Activated CD8-positive, alpha-beta memory T cell treated with anti-CD3 and anti-CD28 coated beads, Interleukin-2, amount 50 U/mL, for 1 hour (primary cell): ENCODE measurements around the gene WWP2.

Experiments
- DNase-seq: peaks from one replicate; pipeline ENCODE4 v3.0.0-alpha.2; 2020; ENCODE audit errors: extremely low read depth

WWP2 gene

GRCh38 chr16:69890114-69890891 lies 128.2 kb downstream of the WWP2 start:
- DNase-seq, result no peak

DNA sequence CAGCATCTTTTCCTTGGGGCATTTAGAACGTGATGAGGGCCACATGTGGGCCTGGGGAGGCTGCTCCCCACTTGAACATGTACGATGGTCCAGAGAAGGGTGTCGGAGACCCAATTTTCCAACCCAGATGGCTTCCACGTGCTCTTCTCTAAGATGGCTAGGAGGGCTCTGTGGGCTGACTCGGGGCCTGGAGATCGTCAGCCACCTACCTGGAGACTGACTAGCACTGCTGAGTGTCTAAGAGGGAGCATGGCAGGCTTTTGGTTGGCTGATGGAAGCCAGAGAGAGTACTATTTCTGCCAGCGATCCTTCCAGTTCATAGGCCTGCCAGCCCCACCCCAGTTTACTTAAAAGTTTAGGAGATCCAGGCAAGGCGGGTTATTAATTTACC lies 128.8 kb downstream of the WWP2 start:
- DNase-seq, result no peak

DNA sequence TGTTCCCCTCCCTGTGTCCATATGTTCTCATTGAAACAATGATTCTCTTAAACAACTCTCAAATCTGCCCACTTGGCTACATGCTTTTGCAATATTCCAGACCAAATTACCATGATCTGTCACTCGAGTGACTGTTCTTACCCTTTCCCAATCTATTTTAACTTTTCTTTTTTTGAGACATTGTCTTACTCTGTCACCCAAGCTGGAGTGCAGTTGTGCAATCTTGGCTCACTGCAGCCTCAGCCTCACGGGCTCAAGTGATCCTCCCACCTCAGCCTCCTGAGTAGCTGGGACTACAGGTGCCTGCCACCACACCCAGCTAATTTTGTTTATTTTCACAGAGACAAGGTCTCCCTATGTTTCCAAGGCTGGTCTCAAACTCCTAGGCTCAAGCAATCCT lies 130.2 kb downstream of the WWP2 start:
- no peak for DNase-seq

DNA sequence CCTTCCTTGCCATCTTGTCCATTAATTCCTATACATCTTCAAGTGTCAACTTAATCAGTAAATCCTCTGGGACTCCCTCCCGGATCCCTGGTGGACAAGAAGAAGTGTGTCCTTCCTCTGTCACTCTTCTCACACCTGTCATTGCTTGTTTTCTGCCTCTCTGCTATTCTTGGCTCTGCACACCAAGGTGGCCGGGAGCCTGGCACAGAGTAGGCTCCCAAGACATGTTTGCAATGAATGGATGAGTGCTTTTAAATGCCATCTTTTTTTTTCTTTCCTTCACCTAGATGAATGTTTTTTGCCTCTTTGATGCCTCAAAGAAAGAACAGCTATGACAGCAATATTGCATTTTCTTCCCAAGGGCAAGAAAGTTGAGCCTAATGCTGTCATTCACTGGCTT lies 131.0 kb downstream of the WWP2 start:
- DNase-seq, result no peak

DNA sequence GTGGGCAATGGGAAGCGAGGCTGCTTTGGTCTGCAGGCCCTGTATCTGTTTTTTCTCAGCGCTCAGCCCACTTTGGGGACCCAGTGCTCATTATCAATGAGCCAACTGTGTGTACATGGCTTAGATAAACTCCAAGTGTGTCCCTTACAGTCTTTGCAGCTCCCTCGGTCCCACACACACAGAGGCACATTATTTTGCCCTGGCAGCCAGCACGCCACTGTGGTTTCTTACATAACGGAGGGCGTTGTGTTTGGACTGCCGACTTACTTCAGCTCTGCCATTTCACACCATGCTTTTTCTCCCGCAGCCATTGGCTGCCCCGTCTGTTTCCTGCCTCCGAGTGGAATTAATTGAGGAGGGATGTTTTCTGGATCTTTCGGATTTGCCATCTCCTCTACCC lies 132.5 kb downstream of the WWP2 start:
- DNase-seq, result no peak

- no peak for DNase-seq
These were observed 141.8 kb downstream of the WWP2 start for GRCh38 chr16:69903865-69904415.

- no peak for DNase-seq
These were observed 142.5 kb downstream of the WWP2 start for GRCh38 chr16:69904495-69905170.

DNA sequence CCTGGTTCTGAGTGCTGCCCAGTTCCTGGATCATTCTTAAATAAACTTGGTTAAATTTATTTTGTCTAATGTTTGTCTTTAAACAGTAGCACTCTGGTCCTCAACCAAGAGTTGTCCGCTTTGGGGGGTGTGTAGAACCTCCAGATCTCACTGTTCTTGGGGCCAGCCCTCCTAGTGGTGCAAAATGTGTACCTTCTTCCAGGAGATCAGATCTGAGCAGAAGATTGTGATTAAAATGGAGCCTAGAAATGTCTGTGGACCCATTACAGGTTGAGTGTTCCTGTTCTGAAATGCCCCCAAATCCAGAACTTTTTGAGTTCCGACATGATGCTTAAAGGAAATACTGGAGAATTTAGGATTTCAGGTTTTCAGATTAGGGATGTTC lies 143.0 kb downstream of the WWP2 start:
- no peak for DNase-seq

DNA sequence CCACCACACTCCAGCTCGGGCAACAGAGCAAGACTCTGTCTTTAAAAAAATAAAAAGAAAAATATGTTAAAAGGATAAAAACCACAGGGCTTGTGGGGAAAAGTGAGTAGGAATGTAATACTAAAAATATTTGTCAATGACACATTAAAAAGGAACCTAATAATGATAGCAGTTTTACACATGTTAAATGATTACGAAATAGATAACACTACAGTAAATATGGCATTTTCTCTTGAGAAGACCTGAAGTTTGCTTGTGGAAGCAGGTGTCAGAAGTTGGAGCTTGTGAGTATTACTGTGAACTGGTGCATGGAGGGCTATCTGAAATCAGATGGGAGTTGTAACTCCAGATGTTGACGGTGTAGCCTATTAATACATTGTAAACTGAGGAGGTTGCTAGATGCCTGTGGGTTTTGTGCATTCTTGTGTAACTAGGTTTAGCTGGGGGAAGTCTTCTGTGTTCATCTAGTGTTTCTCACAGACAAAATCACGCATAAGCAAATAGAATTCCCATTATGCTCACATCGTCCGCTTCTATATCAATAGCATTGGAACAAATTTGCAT lies 144.8 kb downstream of the WWP2 start:
- DNase-seq, result no peak

DNA sequence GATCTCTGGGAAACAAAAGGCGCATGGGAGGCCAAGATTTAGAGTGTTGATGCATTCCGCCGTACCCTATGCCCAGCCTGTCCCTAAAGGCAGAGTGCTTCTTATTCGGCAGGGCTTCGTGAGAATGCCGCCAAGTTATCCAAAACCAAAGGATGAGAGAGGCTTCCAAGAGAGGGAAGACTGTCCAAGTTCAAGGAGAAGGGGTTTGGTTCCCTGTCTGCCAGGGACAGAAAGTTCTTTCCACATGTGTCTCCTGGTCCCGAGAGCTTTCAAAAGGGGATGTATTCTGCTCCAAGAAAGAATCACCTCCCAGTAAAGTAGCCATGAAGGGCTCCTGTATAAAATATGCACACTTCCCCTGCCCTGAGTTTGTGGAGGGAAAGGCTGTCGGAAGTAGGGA lies 146.9 kb downstream of the WWP2 start:
- DNase-seq, result no peak

DNA sequence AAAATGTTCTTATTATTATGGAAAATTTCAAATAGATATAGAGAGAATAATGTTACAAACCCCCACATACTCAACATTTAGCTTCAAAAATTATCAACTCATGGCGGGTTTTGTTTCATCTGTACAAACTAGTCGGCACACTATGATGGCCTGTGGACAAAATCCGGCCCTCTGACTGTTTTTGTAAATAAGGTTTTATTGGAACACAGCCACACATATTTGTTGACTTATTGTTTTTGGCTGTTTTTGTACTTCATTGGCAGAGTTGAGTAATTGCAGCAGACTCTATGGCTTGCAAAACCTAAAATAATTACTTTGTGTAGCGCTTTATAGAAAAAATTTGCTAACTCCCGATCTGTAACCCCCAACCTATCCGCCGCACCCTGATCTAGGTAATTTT lies 147.6 kb downstream of the WWP2 start:
- DNase-seq, result no peak

DNA sequence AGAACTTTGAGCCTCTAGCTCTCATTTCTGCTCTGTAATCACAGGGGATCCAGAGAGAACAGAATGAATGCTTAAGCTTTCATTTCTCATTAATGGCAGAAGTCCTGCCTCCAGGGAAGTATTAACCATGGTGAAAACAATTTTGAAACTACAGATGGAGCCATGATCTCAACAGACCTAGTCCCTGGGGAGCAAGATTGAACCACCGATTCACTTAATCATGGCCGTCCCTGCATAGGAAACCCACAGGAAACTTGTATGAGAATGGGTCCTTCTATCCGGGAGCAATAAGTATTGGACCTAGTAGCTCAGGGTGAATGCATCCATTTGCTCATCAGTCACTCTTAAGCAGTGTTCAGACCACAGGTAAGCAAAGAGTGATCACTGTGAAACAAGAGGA lies 148.8 kb downstream of the WWP2 start:
- DNase-seq, result no peak

DNA sequence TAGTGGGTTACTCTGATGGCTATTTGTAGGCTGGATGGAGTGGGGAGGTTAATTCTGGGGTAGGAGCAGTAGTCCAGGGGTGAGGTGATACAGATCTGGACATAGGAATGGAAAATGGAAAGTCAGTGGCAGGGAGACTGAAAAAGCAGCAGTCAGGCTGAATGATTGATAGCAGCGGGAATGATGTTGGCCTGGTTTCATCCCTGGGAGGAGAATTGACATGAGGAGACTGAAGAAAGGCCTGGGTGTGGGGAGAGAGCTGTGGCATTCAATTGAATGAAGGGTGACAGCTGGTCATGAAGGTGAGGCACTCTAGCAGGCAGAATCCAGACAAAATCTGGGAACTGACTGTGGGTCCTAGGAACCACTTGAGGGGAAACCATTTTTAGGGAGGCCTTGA lies 154.3 kb downstream of the WWP2 start:
- DNase-seq, result no peak

- DNase-seq, result no peak
These were observed 155.2 kb downstream of the WWP2 start for GRCh38 chr16:69917311-69917710.

- DNase-seq, result no peak
These were observed 155.6 kb downstream of the WWP2 start for GRCh38 chr16:69917739-69918138.

GRCh38 chr16:69918241-69918640 lies 156.1 kb downstream of the WWP2 start:
- no peak for DNase-seq

DNA sequence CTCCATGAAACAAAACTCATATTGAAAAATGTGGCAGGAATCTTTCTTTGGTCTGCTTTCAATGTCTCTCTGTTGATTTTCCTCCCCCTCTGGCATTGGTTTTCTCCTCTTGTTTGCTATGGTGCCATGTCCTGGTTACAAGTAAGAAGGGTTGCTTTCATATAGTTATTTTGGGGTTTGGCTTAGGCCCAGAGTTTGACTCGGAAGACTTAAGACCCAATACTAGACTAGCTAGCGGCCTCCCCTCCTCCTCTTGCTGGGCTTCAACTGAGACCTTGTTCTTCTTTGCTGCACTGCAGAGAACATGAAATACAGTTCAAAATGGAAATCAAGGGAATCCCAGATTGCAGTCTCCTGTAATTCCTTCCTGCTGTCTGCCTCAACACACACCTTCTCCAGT lies 159.0 kb downstream of the WWP2 start:
- DNase-seq, result no peak

GRCh38 chr16:69922200-69922599 lies 160.1 kb downstream of the WWP2 start:
- no peak for DNase-seq

GRCh38 chr16:69924041-69924775 lies 162.1 kb downstream of the WWP2 start:
- no peak for DNase-seq

GRCh38 chr16:69924777-69925191 lies 162.7 kb downstream of the WWP2 start:
- DNase-seq, result no peak

DNA sequence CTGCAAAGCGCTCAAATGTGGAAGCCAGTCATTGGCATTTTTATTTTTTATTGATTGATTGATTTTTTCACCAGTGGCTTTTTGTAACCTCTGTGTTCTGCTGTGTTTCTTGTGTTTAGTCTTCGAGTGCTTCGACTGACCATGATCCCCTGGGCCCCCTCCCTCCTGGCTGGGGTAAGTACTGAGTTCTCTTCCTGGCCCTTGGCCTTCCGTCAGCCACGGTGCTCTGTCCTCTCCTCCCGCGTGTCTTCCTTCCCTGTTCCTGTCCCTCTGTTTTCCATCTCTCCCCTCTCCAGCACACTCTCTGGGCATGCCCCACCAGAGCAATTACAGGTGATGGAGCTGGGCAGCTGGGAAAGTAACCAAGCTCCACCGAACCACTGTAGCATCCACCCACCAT lies 163.2 kb downstream of the WWP2 start:
- DNase-seq, result no peak

GRCh38 chr16:69926241-69926640 lies 164.1 kb downstream of the WWP2 start:
- DNase-seq, result no peak
